Measurements from ENCODE around the gene INPP5K.

GRCh38 chr17:1518410-1518809 is 2.0 kb upstream of the INPP5K start:
- no peak for TF ChIP-seq CTCF (IDR thresholded peaks at IDR 0.05)
- no peak for TF ChIP-seq POLR2A (IDR thresholded peaks at IDR 0.05)
- TF ChIP-seq EP300 (IDR thresholded peaks at IDR 0.05) = no peak
